Activated naive CD4-positive, alpha-beta T cell treated with anti-CD3 and anti-CD28 coated beads, Interleukin-2, amount 50 U/mL, for 24 hours (primary cell): ENCODE measurements around the gene SFMBT2.

Source experiments
- H3K27ac Mint-ChIP-seq: one replicate; pipeline ENCODE4 v1.8.0; 2021; ENCODE audit warnings: mild to moderate bottlenecking, mixed read lengths
- H3K27me3 Mint-ChIP-seq: one replicate; pipeline ENCODE4 v1.8.0; 2021; ENCODE audit warnings: mixed read lengths
- H3K36me3 Mint-ChIP-seq: one replicate; pipeline ENCODE4 v1.8.0; 2021; ENCODE audit warnings: mixed read lengths
- H3K4me1 Mint-ChIP-seq: one replicate; pipeline ENCODE4 v1.8.0; 2021; ENCODE audit warnings: mixed read lengths
- H3K4me3 Mint-ChIP-seq: one replicate; pipeline ENCODE4 v1.8.0; 2021; ENCODE audit warnings: mild to moderate bottlenecking, mixed read lengths
- H3K9me3 Mint-ChIP-seq: one replicate; pipeline ENCODE4 v1.8.0; 2021; ENCODE audit warnings: mixed read lengths

The SFMBT2 gene

DNA sequence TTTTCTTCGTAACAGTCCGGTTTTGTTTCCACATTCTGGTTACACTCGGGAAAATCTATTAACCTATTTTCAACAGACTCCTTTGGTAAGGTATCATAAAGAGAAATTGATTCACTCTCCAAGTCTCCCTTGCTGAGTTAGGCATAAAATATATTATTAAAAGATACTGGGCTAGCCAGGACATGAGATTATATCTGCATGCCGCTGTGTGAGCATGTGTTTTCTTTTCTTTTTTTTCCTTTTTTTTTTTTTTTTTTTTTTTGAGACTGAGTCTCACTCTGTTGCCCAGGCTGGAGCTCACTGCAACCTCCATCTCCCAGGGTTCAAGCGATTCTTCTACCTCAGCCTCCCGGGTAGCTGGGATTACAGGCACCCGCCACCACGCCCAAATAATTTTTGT, 23.0 kb upstream of the SFMBT2 start:
- Mint-ChIP-seq H3K36me3 (no peaks in the 10 kb centered on the region), H3K27me3 (no peaks in the 10 kb centered on the region), H3K9me3 (no peaks in the 10 kb centered on the region), H3K4me3 (no peak overlapping the region), H3K27ac (no peak overlapping the region), H3K4me1 (peaks cover 12% of the 10 kb centered on the region)

DNA sequence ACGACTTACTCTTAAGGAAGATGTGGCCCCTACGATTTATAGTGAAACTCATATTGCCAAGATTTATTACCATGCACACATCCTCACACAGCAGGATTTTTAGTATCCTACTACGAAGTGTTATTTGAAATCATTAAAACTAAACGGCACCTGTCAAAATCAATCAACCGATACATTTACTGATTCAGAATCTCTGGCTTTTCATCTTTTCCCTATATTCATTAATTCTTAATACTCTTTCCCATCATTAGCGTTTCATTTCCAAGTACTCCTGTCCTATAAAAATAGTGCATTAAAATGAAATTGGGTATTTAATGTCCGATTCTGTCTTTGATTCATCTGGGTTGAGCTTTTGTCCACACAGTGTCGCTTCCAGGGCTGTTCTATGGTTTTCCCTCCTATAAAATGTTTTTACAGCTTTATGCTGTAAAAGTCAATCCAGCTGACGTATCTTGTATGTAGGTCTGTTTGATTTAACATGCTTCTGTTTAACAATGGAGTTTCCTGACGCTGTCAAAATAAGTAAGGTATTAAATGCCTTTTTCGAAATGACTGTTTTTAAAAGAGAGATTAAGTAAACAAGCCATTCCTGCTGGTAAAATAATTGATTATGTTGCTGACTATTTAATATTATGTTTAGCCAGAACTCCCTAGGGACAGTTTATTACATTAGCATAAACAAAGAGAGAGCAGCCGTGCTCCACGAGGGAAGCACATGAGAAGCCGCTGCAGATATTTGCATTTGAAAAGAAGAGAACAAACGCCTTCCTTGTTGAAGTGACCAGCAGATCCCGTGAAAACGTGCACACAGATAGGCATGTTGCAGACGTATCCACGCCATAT, 22.3 kb upstream of the SFMBT2 start:
- H3K4me1 Mint-ChIP-seq: peaks cover 12% of the 10 kb centered on the region
- no peaks in the 10 kb centered on the region for H3K9me3 Mint-ChIP-seq
- no peak overlapping the region for H3K27ac Mint-ChIP-seq
- H3K27me3 Mint-ChIP-seq: no peaks in the 10 kb centered on the region
- H3K36me3 Mint-ChIP-seq: no peaks in the 10 kb centered on the region
- no peak overlapping the region for H3K4me3 Mint-ChIP-seq

DNA sequence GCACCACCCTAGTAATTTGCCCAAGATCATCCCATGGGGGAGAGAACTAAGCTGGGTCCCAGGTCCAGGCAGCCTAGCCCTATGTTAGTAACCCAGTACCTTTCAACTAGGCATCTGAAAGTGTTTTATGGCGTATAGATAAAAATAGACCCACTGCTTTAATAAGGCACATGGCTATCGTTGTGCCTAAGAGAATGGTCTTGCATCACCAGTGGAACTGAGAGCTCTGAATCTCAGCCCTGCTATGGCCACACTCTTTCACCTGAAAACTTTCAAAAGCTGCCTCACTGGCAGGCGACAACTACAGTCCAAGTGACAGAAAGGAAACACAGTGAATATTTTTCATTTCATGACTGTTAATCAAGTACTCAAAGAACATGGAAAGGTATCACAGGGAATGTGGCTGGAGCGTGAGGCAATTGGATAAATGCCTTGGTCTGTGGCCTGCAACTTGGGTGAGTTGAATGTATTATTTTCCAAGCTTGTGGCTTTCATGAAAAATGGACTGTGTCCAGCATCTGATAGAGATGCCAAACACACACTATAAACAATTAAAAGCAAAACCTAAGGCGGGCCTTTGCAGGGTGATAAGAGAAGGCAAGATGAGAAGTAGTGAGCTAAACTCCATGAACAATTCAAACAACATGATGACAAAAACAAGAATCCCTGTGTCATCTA, 18.0 kb upstream of the SFMBT2 start:
- Mint-ChIP-seq H3K4me3 (no peak overlapping the region), H3K27ac (no peak overlapping the region), H3K9me3 (no peaks in the 10 kb centered on the region), H3K27me3 (no peaks in the 10 kb centered on the region), H3K4me1 (peaks cover 15% of the 10 kb centered on the region), H3K36me3 (no peaks in the 10 kb centered on the region)

GRCh38 chr10:7426349-7426748, 15.5 kb upstream of the SFMBT2 start:
- H3K9me3 Mint-ChIP-seq: no peaks in the 10 kb centered on the region
- H3K36me3 Mint-ChIP-seq: no peaks in the 10 kb centered on the region
- no peak overlapping the region for H3K27ac Mint-ChIP-seq
- H3K4me1 Mint-ChIP-seq: peaks cover 15% of the 10 kb centered on the region
- no peak overlapping the region for H3K4me3 Mint-ChIP-seq
- no peaks in the 10 kb centered on the region for H3K27me3 Mint-ChIP-seq

GRCh38 chr10:7425691-7426090, 14.9 kb upstream of the SFMBT2 start:
- Mint-ChIP-seq H3K4me3 (no peak overlapping the region), H3K27me3 (no peaks in the 10 kb centered on the region), H3K4me1 (peaks cover 15% of the 10 kb centered on the region), H3K9me3 (no peaks in the 10 kb centered on the region), H3K36me3 (no peaks in the 10 kb centered on the region), H3K27ac (no peak overlapping the region)

DNA sequence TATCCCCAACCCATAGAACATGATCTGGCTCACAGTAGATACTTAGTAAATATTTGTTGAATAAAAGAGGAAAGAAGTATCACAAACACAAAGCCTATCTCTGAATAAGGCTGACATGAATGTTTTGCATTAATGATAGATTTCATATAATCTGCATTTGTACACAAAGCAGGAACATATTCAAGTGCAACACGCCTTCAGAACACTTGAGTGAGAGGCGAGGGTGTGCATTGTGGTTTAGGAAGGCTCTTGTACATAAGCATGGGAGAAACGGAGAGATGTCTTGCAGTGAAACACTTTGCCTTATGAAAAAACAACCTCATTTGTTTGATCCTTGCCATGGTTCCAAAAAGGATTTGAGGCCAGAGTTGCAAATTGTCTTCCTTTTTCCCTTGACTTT, 14.1 kb upstream of the SFMBT2 start:
- H3K36me3 Mint-ChIP-seq: no peaks in the 10 kb centered on the region
- no peak overlapping the region for H3K27ac Mint-ChIP-seq

GRCh38 chr10:7424315-7424714, 13.5 kb upstream of the SFMBT2 start:
- Mint-ChIP-seq H3K36me3 (no peaks in the 10 kb centered on the region), H3K4me1 (peaks cover 15% of the 10 kb centered on the region), H3K27me3 (no peaks in the 10 kb centered on the region), H3K4me3 (no peak overlapping the region), H3K27ac (no peak overlapping the region), H3K9me3 (no peaks in the 10 kb centered on the region)

More for the DNA sequence above, 14.1 kb upstream of the SFMBT2 start:
- Mint-ChIP-seq H3K9me3 (no peaks in the 10 kb centered on the region), H3K4me1 (peaks cover 15% of the 10 kb centered on the region), H3K27me3 (no peaks in the 10 kb centered on the region), H3K4me3 (no peak overlapping the region)

- Mint-ChIP-seq H3K36me3 (no peaks in the 10 kb centered on the region), H3K27ac (no peak overlapping the region), H3K9me3 (no peaks in the 10 kb centered on the region), H3K4me3 (no peak overlapping the region), H3K27me3 (no peaks in the 10 kb centered on the region), H3K4me1 (peaks cover 15% of the 10 kb centered on the region)
Measured at GRCh38 chr10:7423521-7423920, 12.7 kb upstream of the SFMBT2 start.

DNA sequence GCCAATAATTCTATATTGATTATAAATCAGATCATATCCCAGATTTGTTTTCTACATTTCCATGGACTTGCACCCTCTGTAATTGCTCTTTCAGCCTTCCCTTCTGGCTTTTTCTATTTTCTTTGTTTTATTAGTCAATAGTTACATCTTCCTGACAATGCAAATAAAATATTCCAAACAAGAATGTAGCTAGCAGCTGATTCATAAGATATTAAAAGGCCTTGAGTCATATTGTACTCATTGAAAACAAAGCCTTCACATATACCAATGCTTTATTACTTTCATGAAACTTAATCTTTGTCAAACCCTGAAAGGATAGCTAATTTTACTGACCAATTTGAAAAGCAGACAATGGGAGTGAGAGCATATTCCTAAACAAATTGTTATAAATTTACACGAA, 10.7 kb upstream of the SFMBT2 start:
- Mint-ChIP-seq H3K36me3 (no peaks in the 10 kb centered on the region), H3K27ac (no peak overlapping the region), H3K4me1 (peaks cover 31% of the 10 kb centered on the region)

GRCh38 chr10:7419998-7420397, 9.2 kb upstream of the SFMBT2 start:
- Mint-ChIP-seq H3K4me3 (no peak overlapping the region), H3K9me3 (no peaks in the 10 kb centered on the region), H3K27ac (no peak overlapping the region), H3K4me1 (peaks cover 24% of the 10 kb centered on the region), H3K27me3 (no peaks in the 10 kb centered on the region), H3K36me3 (no peaks in the 10 kb centered on the region)

More for the DNA sequence above, 10.7 kb upstream of the SFMBT2 start:
- Mint-ChIP-seq H3K4me3 (no peak overlapping the region), H3K27me3 (no peaks in the 10 kb centered on the region), H3K9me3 (no peaks in the 10 kb centered on the region)

GRCh38 chr10:7417807-7418206, 7.0 kb upstream of the SFMBT2 start:
- H3K27ac Mint-ChIP-seq: no peak overlapping the region
- H3K27me3 Mint-ChIP-seq: peaks cover 2% of the 10 kb centered on the region
- H3K4me3 Mint-ChIP-seq: no peak overlapping the region
- H3K4me1 Mint-ChIP-seq: peaks cover 25% of the 10 kb centered on the region
- H3K36me3 Mint-ChIP-seq: no peaks in the 10 kb centered on the region
- no peaks in the 10 kb centered on the region for H3K9me3 Mint-ChIP-seq

DNA sequence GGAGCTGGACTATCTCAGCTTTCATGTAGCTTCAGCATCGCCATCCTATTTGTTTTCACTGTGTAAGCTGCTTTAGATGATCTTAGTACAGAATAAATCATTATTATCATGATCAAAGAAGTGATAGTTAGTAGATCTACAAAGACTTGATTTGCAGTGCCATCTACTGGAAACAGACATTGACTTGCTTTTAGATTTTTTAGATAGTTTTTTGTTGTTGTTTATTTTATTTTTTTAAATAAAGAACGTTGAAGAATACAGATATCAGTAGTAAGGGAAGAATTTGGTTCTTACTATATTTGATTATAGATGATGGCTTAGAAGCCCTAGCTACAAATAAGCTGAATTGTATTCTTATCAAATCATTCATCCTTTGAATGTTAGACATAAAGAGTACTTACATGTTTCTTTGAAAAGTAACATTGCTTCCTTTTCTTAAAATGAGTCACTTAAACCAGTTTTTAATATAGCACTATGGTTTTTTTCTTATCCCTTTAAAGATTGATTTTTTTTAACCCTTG, 6.3 kb upstream of the SFMBT2 start:
- Mint-ChIP-seq H3K27ac (no peak overlapping the region), H3K4me3 (no peak overlapping the region), H3K4me1 (peaks cover 25% of the 10 kb centered on the region), H3K9me3 (no peaks in the 10 kb centered on the region), H3K36me3 (no peaks in the 10 kb centered on the region), H3K27me3 (peaks cover 2% of the 10 kb centered on the region)

DNA sequence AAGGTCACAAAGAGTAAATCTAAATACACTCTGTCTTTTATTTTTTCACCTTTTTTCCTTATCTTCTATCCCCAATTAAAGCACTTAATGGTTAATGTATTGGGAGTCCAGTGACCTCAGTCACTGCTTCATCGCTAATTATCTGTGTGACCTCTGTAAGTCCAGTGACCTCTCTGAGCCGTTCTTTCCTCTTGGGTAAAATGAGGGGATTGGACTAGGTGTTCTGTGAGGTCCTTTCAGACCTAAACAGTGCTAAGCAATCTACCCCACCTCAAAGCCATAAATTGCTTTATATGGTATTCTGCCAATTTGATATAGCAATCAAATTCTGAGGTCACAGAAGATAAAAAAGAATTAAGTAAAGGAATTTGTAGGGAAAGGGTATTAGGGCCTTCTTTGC, 3.9 kb upstream of the SFMBT2 start:
- H3K4me3 Mint-ChIP-seq: no peak overlapping the region
- H3K27ac Mint-ChIP-seq: no peak overlapping the region

DNA sequence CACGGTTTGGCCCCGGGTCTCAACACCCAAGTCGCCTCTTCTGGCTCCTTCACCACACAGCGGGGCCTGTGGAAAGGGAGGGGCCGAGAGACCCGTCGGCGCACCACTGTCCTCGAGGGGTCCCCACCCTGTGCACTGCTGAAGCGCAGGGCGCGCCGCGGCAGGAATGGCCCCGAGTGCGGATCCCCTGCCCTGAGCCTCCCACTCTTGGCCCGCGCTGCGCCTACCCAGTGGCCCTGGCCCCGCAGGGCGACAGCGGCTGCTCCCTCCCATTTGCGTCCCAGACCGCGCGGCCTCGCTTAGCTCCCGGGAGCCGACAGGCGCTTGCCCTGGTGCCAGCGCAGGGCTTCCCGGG, 2.1 kb upstream of the SFMBT2 start:
- peak overlapping the region; percentile 99 for H3K4me3 Mint-ChIP-seq

More for the DNA sequence above, 3.9 kb upstream of the SFMBT2 start:
- Mint-ChIP-seq H3K9me3 (no peaks in the 10 kb centered on the region), H3K4me1 (peaks cover 28% of the 10 kb centered on the region), H3K27me3 (peaks cover 2% of the 10 kb centered on the region), H3K36me3 (no peaks in the 10 kb centered on the region)

GRCh38 chr10:7412237-7412927, 1.5 kb upstream of the SFMBT2 start:
- H3K4me1 Mint-ChIP-seq: peaks cover 36% of the 10 kb centered on the region
- H3K9me3 Mint-ChIP-seq: no peaks in the 10 kb centered on the region
- peaks cover 2% of the 10 kb centered on the region for H3K27me3 Mint-ChIP-seq
- H3K27ac Mint-ChIP-seq: no peak overlapping the region
- H3K36me3 Mint-ChIP-seq: no peaks in the 10 kb centered on the region
- peak overlapping the region; percentile 99 for H3K4me3 Mint-ChIP-seq

More for the DNA sequence above, 2.1 kb upstream of the SFMBT2 start:
- peaks cover 39% of the 10 kb centered on the region for H3K4me1 Mint-ChIP-seq
- H3K27ac Mint-ChIP-seq: no peak overlapping the region
- peaks cover 2% of the 10 kb centered on the region for H3K27me3 Mint-ChIP-seq
- no peaks in the 10 kb centered on the region for H3K36me3 Mint-ChIP-seq
- no peaks in the 10 kb centered on the region for H3K9me3 Mint-ChIP-seq

GRCh38 chr10:7411671-7412128, 866 bp upstream of the SFMBT2 start:
- H3K27ac Mint-ChIP-seq: no peak overlapping the region

More at GRCh38 chr10:7411671-7412128, 866 bp upstream of the SFMBT2 start:
- Mint-ChIP-seq H3K4me1 (peaks cover 31% of the 10 kb centered on the region), H3K36me3 (no peaks in the 10 kb centered on the region), H3K9me3 (no peaks in the 10 kb centered on the region), H3K27me3 (peaks cover 2% of the 10 kb centered on the region), H3K4me3 (peak overlapping the region; percentile 99)
